ENCODE measurements around the gene TMEM117. TPM values are rescaled to one million over a fixed set of nuclear protein-coding genes. Genes with fewer than 3 reads are reported as not detected.
"Not testable (repeated sequence)": the region's sequence is repeated elsewhere in the genome, so short reads cannot be mapped to it uniquely, and the experiment has no call there.

TMEM117 gene
- total RNA-seq, 1 donor from 2014 or later: 0.51 TPM

DNA sequence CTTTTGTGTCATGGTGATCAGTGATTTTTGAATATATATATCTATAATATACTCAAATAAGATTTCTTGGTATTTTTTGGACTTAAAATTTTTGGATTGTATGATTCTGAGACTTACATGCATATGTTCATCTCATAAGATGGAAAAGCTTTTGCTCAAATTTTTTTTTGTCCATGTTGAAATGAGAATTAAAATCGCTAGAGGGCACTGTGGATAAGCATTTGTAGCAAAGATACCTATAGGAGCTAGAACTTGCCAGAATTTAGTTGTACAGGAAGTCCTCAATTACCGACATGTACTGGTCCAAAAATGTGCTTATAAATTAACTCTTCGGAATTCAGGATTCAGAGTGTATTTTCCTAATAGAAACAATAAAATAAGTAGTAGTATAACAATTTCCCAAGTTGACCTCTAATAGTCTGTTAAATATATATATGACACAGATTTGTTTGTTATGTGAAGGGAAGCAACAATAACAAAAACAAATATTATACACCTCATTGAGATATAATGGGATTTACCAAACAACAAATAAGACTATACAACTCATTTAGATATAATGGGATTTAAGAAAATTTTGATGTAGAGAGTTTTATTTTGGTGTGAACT, 179.6 kb downstream of the TMEM117 start:
- intact Hi-C loops (cut with micrococcal nuclease): loop anchor here (1.0 to 10.0 kb wide), 4 partner anchors 757 to 933 kb away; no protein-coding TSS in a partner anchor

DNA sequence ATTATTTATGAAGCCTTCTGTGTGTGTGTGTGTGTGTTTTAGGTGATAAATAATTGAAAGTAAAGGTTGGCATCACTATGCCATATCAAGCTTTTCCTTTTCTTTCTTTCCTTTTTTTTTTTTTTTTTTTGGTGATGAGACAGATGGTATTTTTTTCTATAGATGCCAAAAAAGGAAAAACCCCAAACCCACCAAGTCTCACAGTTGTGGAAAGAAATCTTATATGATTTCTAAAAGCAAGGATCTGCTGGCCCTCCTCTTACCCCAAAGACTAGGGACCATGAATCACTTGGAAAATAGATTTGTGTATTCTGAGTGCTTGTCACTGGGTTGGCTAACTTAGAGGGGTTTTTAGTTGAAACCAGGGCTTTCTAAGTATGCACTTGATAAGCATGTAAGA, 181.3 kb downstream of the TMEM117 start:
- intact Hi-C loops (cut with micrococcal nuclease): loop anchor here (5.0 to 10.0 kb wide), 2 partner anchors 755 to 798 kb away; no protein-coding TSS in a partner anchor

DNA sequence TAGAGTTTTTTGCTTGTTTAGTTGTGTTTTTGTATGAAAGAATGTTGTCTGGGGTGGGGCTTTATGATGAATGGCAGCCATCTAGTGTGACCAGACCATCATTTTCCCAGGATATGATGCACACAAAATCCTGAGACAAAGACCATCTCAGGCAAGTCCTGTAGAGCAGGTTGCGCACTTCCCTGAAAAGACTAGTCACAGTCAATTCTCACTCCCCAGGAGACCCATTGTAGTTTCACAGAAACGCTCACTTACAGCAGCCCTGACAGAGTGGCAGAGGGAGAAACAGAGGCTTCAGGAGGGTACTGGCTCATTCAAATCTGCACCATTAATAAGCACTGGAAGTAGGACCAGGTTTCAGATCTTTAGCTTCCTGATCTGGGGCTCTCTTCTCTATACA, 183.2 kb downstream of the TMEM117 start:
- intact Hi-C loops (cut with micrococcal nuclease): loop anchor here (5.0 to 10.0 kb wide), 2 partner anchors 753 to 796 kb away; no protein-coding TSS in a partner anchor

DNA sequence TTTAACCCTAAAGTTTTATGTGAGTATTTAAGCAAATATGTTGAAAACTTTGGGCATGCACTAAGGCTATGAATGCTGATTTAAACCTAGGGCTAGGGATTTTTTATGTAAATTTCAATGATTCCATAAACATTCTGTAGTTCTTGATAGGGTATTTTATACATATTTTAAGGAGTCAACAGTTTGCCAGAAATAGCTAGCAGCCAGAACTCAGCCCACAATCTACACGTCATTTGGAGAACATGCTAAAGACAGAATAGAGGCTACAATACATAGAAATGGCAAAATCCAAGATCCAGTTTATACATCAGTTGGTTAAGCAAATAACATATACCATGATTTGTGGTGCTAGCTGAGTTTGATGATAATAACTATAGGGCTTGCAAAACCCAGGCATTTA, 184.7 kb downstream of the TMEM117 start:
- intact Hi-C loops (cut with micrococcal nuclease): no loop called here

DNA sequence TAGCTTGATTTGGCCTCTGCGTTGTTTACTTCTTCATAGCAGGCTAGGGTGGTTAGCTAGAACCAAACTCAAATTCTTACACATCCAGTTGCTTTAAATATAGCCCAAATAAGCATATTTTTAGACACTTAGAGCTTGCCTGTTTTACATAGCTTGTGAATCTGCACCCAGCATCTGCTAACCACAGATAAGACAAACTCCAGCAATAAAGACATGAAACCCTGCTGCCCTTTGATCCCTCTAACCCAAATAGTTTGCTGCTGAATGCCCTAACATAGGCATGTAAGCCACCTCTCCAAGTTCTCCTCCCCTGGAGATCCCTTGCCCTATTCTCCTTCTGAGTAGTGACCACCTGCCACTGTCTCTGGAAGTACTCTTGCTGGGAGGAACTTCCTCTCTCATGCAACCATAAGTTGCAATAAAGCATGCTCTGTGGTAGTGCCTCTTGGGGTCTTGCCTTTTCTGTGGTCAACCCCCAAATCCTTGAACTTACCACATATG, 185.6 kb downstream of the TMEM117 start:
- intact Hi-C loops (cut with micrococcal nuclease): no loop called here

DNA sequence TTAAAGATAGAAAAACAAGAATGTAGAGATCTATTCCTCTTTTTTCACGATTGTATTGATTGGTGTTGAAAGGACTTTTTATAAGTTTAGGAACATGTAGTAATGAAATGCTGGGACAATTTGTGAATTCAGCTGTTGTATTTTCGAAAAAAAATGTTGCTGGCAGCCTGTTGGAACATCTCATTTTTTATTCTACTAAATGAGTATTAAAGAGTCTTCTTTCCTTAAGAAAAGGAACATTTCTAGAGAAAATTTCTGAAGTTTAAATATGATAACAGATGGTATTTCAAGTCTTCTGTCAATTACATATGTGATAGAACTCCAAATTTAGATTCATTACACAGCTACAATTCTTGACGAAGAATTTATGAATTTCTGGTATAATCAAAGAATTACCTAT, 189.6 kb downstream of the TMEM117 start:
- intact Hi-C loops (cut with micrococcal nuclease): no loop called here

- intact Hi-C loops (cut with micrococcal nuclease): no loop called here
Observed at GRCh38 chr12:44026046-44026445, 190.2 kb downstream of the TMEM117 start.

DNA sequence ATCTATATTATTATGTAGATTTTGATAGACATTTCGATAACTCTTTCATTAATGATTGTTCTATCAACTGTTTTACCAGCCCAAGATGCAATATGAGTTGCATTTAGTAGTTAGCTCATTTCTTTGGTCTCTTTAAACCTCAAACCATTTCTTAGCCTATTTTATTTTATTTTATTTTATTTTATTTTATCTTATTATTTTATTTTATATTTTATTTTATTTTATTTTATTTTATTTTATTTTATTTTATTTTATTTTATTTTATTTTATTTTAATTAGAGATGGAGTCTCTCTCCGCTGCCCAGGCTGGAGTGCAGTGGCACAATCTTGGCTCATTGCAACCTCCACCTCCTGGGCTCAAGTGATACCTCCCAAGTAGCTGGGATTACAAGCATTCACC, 191.0 kb downstream of the TMEM117 start:
- intact Hi-C loops (cut with micrococcal nuclease): not testable (repeated sequence)

DNA sequence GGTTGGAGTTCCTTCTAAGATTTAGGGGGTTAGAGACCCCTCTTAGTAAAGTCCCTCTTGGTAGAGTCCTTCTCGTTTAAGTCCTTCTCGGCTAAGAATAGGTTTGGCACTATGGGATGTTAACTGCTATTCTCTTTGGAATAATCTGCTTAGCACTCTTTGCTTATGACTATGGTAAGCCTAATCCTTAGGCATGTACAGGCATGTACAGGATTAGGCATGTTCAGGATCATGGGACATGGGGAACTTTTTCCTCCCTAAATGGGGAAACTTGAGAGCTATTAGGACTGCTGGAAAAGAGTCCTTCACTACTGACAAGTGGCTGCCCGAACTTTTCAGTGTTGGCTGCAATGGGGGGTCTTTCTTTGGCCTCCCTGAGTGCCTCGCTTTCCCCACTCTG, 193.3 kb downstream of the TMEM117 start:
- intact Hi-C loops (cut with micrococcal nuclease): no loop called here

DNA sequence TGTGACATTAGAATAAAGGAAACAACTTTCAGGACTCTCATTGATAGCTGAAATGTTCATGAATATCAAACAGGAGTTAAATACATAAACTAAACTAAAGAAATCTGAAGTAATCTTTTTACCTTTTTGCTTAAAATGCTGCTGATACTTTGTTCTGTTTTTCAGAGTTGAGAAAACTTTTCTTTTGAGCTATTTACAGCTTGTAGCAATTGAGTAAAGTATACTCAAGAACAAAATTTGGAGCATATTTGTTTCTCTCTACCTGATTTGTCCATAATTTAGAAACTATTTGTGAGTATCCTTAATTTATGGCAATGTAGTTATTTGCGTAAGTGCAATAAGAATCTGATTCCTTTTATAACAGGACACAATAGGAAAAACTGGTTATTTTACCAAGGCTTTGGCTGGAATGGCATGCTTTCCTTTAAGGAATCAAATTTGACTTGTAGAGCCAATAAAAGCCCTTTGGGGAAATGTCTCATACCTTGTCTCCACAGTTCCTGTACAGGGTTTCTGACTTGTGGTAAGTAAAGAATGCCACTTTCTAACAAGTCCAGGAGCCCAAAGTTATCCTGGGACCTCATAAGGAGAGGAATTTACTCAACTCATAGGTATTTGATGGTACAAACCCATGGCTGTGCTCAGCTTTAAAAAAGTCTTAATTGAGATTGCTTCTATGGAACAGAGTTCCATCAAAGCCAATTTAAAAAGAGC, 195.7 kb downstream of the TMEM117 start:
- intact Hi-C loops (cut with micrococcal nuclease): no loop called here

GRCh38 chr12:44034906-44035305, 199.0 kb downstream of the TMEM117 start:
- intact Hi-C loops (cut with micrococcal nuclease): no loop called here

GRCh38 chr12:44036875-44037443, 201.1 kb downstream of the TMEM117 start:
- intact Hi-C loops (cut with micrococcal nuclease): no loop called here

GRCh38 chr12:44038411-44038810, 202.5 kb downstream of the TMEM117 start:
- intact Hi-C loops (cut with micrococcal nuclease): no loop called here

GRCh38 chr12:44044491-44044890, 208.6 kb downstream of the TMEM117 start:
- intact Hi-C loops (cut with micrococcal nuclease): not testable (repeated sequence)

DNA sequence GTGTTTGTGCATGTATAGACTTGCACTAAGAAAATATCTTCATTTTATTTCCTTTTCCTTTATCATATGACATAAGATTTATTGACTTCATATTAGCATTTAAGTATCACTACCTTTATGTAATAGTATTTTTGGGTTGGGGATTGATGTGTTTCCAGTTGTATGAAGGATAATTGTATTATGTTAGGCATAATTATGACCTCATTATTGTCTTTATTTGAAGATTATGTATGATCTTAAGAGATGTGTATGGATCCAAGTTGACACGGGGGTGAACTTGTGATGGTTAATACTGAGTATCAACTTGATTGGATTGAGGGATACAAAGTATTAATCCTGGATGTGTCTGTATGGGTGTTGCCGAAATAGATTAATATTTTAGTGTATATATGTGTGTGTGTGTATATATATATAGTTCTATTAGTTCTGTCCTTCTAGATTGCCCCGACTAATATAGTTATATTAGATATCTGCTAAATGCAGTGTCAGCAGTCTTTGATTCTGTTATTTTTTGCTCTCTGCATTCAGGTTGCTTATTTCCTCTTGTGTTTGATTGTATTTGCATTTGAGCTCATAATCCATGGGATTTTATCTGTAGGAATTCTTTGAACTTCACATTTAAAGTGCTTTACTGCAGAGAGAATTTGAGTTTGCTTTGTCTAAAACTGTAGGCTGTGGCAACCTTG, 211.0 kb downstream of the TMEM117 start:
- intact Hi-C loops (cut with micrococcal nuclease): no loop called here

DNA sequence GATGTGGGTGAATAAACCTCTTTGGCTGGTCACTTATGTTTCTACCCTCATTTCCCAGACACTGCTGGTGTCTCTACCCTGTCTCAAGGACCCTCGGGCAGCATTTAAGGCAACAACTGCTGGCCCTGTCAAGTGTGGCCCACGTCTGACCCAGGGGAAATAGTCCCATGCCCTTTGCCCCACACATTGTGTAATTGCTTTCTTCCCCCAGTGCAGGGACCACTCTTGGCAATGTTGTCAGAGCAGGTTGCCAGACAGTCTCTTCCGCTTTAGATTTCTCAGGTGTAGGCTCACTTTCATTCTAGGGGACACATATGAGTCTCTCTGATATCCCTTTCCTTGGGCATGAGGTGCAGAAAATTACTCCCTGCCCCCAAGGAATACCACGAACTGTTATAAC, 216.7 kb downstream of the TMEM117 start:
- intact Hi-C loops (cut with micrococcal nuclease): no loop called here

GRCh38 chr12:44053549-44054127, 217.8 kb downstream of the TMEM117 start:
- intact Hi-C loops (cut with micrococcal nuclease): no loop called here

GRCh38 chr12:44054281-44054680, 218.4 kb downstream of the TMEM117 start:
- intact Hi-C loops (cut with micrococcal nuclease): no loop called here

GRCh38 chr12:44058366-44058765, 222.5 kb downstream of the TMEM117 start:
- intact Hi-C loops (cut with micrococcal nuclease): no loop called here

GRCh38 chr12:44059476-44059875, 223.6 kb downstream of the TMEM117 start:
- intact Hi-C loops (cut with micrococcal nuclease): no loop called here

DNA sequence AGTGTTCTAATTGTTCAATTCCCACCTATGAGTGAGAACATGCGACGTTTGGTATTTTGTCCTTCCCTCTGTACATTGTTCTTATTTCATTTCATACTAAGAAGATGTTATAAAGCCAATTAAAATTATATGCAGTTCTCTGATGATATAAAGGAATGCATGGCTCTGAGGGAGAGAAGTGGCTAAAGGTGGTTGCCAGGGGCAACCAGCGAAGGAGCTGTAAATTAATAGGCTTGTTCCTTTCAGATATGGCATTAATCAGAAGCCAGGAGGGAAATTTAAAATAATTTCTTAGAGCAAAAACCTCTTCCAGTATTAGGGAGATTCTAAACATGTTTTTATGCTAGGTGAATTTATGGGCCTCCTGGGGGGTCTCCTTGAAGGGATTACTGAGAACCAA, 227.8 kb downstream of the TMEM117 start:
- intact Hi-C loops (cut with micrococcal nuclease): no loop called here

All from T-helper 1 cell treated with Interleukin-12 subunit alpha and Interleukin-12 subunit beta and Interleukin-4 antibody, amounts not matched to agents 30 ng/mL and 1 ng/mL, for 36 hours (primary cell).